HEK293 (cell line): ENCODE measurements around the gene SLC10A7.

ENCODE experiments used
- CTCF ChIA-PET: fragments of 350-600 bp; formaldehyde crosslinking; extraction: SDS; loops from one replicate; lab custom pipeline; 2021; ENCODE audit warnings: antibody characterized with exemption; lab: Yijun Ruan, JAX
- POLR2A ChIA-PET: fragments of 300-600 bp; formaldehyde crosslinking; extraction: SDS; loops from one replicate; lab custom pipeline; 2020; ENCODE audit warnings: antibody characterized with exemption, inconsistent platforms; lab: Yijun Ruan, JAX
- H3K27ac ChIP-seq: fragments of 200-500 bp; sonication (Bioruptor generic); 2 replicates; pipeline ENCODE4 v1.5.1; 2014; ENCODE audit warnings: low read depth, low read length, control low read depth, inconsistent platforms; ENCODE audit errors: extremely low read depth
- H3K36me3 ChIP-seq, 2 experiments: fragments of 200-500 bp in 1 of 2; sonication (Bioruptor generic) in 1 of 2; 1 replicate in 1 of 2; 2 replicates in 1 of 2; pipeline ENCODE4 v1.5.1; 2014 to 2017; ENCODE audit warnings: inconsistent platforms in 2 of 2, low read length in 2 of 2; ENCODE audit not compliant: control insufficient read depth in 2 of 2, insufficient read depth in 1 of 2
- H3K4me1 ChIP-seq: fragments of 200-500 bp; sonication (Bioruptor generic); 2 replicates; pipeline ENCODE4 v1.5.1; 2014; ENCODE audit warnings: mild to moderate bottlenecking, low read length, inconsistent platforms; ENCODE audit not compliant: control insufficient read depth, insufficient read depth
- H3K4me3 ChIP-seq: 2 replicates; pipeline ENCODE4 v1.5.1; 2011; ENCODE audit warnings: low read depth, mild to moderate bottlenecking, control low read depth, low read length, moderate library complexity
- H3K9me3 ChIP-seq: fragments of 200-500 bp; sonication (Bioruptor generic); 2 replicates; pipeline ENCODE4 v1.5.1; 2014; ENCODE audit warnings: low read depth, low read length, inconsistent platforms; ENCODE audit not compliant: control insufficient read depth, insufficient read depth
- EGR2 ChIP-seq: fragments of 450-650 bp; formaldehyde crosslinking; IDR thresholded peaks from 2 replicates; pipeline ENCODE4 v1.5.1; 2016; ENCODE audit warnings: low read depth, missing biosample characterization, missing genetic modification characterization
- KLF10 ChIP-seq: fragments of 450-650 bp; IDR thresholded peaks from 2 replicates; pipeline ENCODE4 v1.5.1; 2018; ENCODE audit warnings: missing biosample characterization, mild to moderate bottlenecking, missing genetic modification characterization
- KLF16 ChIP-seq: fragments of 450-650 bp; formaldehyde crosslinking; IDR thresholded peaks from 2 replicates; pipeline ENCODE4 v1.5.1; 2017; ENCODE audit warnings: missing biosample characterization, missing genetic modification characterization
- TSHZ1 ChIP-seq: fragments of 450-650 bp; formaldehyde crosslinking; IDR thresholded peaks from 2 replicates; pipeline ENCODE4 v1.5.1; 2016; ENCODE audit warnings: missing biosample characterization, missing genetic modification characterization, borderline replicate concordance
- ZBTB26 ChIP-seq: fragments of 450-650 bp; formaldehyde crosslinking; optimal IDR thresholded peaks from 2 replicates; pipeline ENCODE3; 2016; ENCODE audit warnings: missing biosample characterization, mild to moderate bottlenecking, missing genetic modification characterization
- ZBTB48 ChIP-seq: fragments of 450-650 bp; formaldehyde crosslinking; IDR thresholded peaks from 2 replicates; pipeline ENCODE4 v1.5.1; 2016; ENCODE audit warnings: missing biosample characterization, missing genetic modification characterization
- ZBTB8A ChIP-seq: fragments of 450-650 bp; formaldehyde crosslinking; IDR thresholded peaks from 2 replicates; pipeline ENCODE4 v1.5.1; 2016; ENCODE audit warnings: missing biosample characterization, missing genetic modification characterization
- ZFP3 ChIP-seq: fragments of 450-650 bp; formaldehyde crosslinking; IDR thresholded peaks from 2 replicates; pipeline ENCODE4 v1.5.1; 2016; ENCODE audit warnings: low read depth, missing biosample characterization, missing genetic modification characterization
- ZFP41 ChIP-seq: fragments of 450-650 bp; formaldehyde crosslinking; IDR thresholded peaks from 2 replicates; pipeline ENCODE4 v1.5.1; 2016; ENCODE audit warnings: missing biosample characterization, missing genetic modification characterization, borderline replicate concordance
- ZNF133 ChIP-seq: fragments of 450-650 bp; formaldehyde crosslinking; IDR thresholded peaks from 2 replicates; pipeline ENCODE4 v1.5.1; 2016; ENCODE audit warnings: missing biosample characterization, missing genetic modification characterization
- ZNF138 ChIP-seq: fragments of 450-650 bp; formaldehyde crosslinking; IDR thresholded peaks from 2 replicates; pipeline ENCODE4 v1.5.1; 2016; ENCODE audit warnings: missing biosample characterization, missing genetic modification characterization, borderline replicate concordance
- ZNF148 ChIP-seq: fragments of 450-650 bp; formaldehyde crosslinking; IDR thresholded peaks from 2 replicates; pipeline ENCODE4 v1.5.0; 2017; ENCODE audit warnings: missing biosample characterization, missing genetic modification characterization, borderline replicate concordance
- ZNF157 ChIP-seq: fragments of 450-650 bp; formaldehyde crosslinking; IDR thresholded peaks from 2 replicates; pipeline ENCODE4 v1.5.1; 2016; ENCODE audit warnings: missing biosample characterization, missing genetic modification characterization
- ZNF16 ChIP-seq: fragments of 450-650 bp; formaldehyde crosslinking; IDR thresholded peaks from 2 replicates; pipeline ENCODE4 v1.5.1; 2016; ENCODE audit warnings: low read depth, missing biosample characterization, missing genetic modification characterization
- ZNF19 ChIP-seq: fragments of 450-650 bp; formaldehyde crosslinking; IDR thresholded peaks from 2 replicates; pipeline ENCODE4; 2016; ENCODE audit warnings: missing biosample characterization, missing genetic modification characterization, low read depth
- ZNF221 ChIP-seq: fragments of 450-650 bp; formaldehyde crosslinking; IDR thresholded peaks from 2 replicates; pipeline ENCODE4 v1.5.1; 2017; ENCODE audit warnings: missing biosample characterization, missing genetic modification characterization, borderline replicate concordance
- ZNF223 ChIP-seq: fragments of 450-650 bp; formaldehyde crosslinking; IDR thresholded peaks from 2 replicates; pipeline ENCODE4 v1.5.1; 2016; ENCODE audit warnings: missing biosample characterization, missing genetic modification characterization
- ZNF350 ChIP-seq: fragments of 450-650 bp; formaldehyde crosslinking; IDR thresholded peaks from 2 replicates; pipeline ENCODE4 v1.5.0; 2017; ENCODE audit warnings: missing biosample characterization, mild to moderate bottlenecking, missing genetic modification characterization
- ZNF548 ChIP-seq: fragments of 450-650 bp; formaldehyde crosslinking; IDR thresholded peaks from 2 replicates; pipeline ENCODE4 v1.5.1; 2016; ENCODE audit warnings: missing biosample characterization, missing genetic modification characterization
- ZNF571 ChIP-seq: fragments of 450-650 bp; formaldehyde crosslinking; IDR thresholded peaks from 2 replicates; pipeline ENCODE4 v1.5.0; 2017; ENCODE audit warnings: missing biosample characterization, missing genetic modification characterization
- ZNF670 ChIP-seq: fragments of 450-650 bp; formaldehyde crosslinking; IDR thresholded peaks from 2 replicates; pipeline ENCODE4 v1.5.1; 2016; ENCODE audit warnings: missing biosample characterization, missing genetic modification characterization, low read depth
- ZNF677 ChIP-seq: fragments of 450-650 bp; IDR thresholded peaks from 2 replicates; pipeline ENCODE4 v1.5.0; 2018; ENCODE audit warnings: missing biosample characterization, mild to moderate bottlenecking, missing genetic modification characterization, moderate library complexity
- ZNF747 ChIP-seq: fragments of 450-650 bp; formaldehyde crosslinking; IDR thresholded peaks from 2 replicates; pipeline ENCODE4 v1.5.1; 2016; ENCODE audit warnings: missing biosample characterization, missing genetic modification characterization
- ZSCAN23 ChIP-seq: fragments of 450-650 bp; formaldehyde crosslinking; IDR thresholded peaks from 2 replicates; pipeline ENCODE4 v1.5.1; 2016; ENCODE audit warnings: missing biosample characterization, missing genetic modification characterization

Gene SLC10A7

GRCh38 chr4:146278986-146279385 is 242.8 kb downstream of the SLC10A7 start:
- ChIA-PET CTCF (no interaction called here), POLR2A (no interaction called here)
- Histone ChIP-seq H3K36me3 (no peaks in the 10 kb centered on the region), H3K9me3 (no peaks in the 10 kb centered on the region), H3K4me1 (no peaks in the 10 kb centered on the region), H3K27ac (no peak overlapping the region), H3K4me3 (no peak overlapping the region)
- no peak for TF ChIP-seq ZNF747
- TF ChIP-seq ZBTB8A (tag by site-specific recombination) = no peak
- TF ChIP-seq TSHZ1 (tag by site-specific recombination) = no peak
- no peak for TF ChIP-seq ZNF157 (tag by site-specific recombination)
- no peak for TF ChIP-seq ZFP3 (tag by site-specific recombination)
- no peak for TF ChIP-seq ZNF221 (tag by site-specific recombination)
- no peak for TF ChIP-seq ZNF548 (tag by site-specific recombination)
- TF ChIP-seq ZNF571 (tag by site-specific recombination) = no peak
- no peak for TF ChIP-seq ZNF133 (tag by site-specific recombination)
- TF ChIP-seq ZNF138 (tag by site-specific recombination) = no peak
- no peak for TF ChIP-seq KLF16
- no peak for TF ChIP-seq ZNF148

GRCh38 chr4:146275370-146275769 is 246.4 kb downstream of the SLC10A7 start:
- CTCF ChIA-PET = no interaction called here
- TF ChIP-seq ZSCAN23 (tag by site-specific recombination) (no peak), KLF10 (tag by site-specific recombination) (no peak), ZNF19 (tag by site-specific recombination) (no peak), ZNF571 (tag by site-specific recombination) (no peak), ZNF670 (tag by site-specific recombination) (no peak), ZNF350 (no peak), EGR2 (no peak), ZNF223 (tag by site-specific recombination) (no peak), ZFP41 (tag by site-specific recombination) (no peak), ZNF677 (tag by site-specific recombination) (no peak), ZNF148 (no peak), ZBTB26 (tag by site-specific recombination) (no peak), ZBTB48 (no peak), ZNF16 (no peak)

More at GRCh38 chr4:146275370-146275769, 246.4 kb downstream of the SLC10A7 start:
- no peaks in the 10 kb centered on the region for H3K9me3 ChIP-seq
- no peak overlapping the region for H3K27ac ChIP-seq
- no peaks in the 10 kb centered on the region for H3K36me3 ChIP-seq
- H3K4me3 ChIP-seq = no peak overlapping the region
- POLR2A ChIA-PET = no interaction called here
- H3K4me1 ChIP-seq = no peaks in the 10 kb centered on the region
